GM12873 (cell line): Measurements from ENCODE around the gene MIDN.

ENCODE experiments used
- CTCF ChIP-seq: IDR thresholded peaks from 2 replicates; pipeline ENCODE4 v1.5.1; 2012; ENCODE audit warnings: low read depth, mild to moderate bottlenecking, moderate library complexity, low read length, control low read depth; ENCODE audit not compliant: insufficient read depth; ENCODE audit errors: missing control alignments

MIDN gene

GRCh38 chr19:1211494-1212234 lies 36.7 kb upstream of the MIDN start:
- TF ChIP-seq CTCF, result no peak

DNA sequence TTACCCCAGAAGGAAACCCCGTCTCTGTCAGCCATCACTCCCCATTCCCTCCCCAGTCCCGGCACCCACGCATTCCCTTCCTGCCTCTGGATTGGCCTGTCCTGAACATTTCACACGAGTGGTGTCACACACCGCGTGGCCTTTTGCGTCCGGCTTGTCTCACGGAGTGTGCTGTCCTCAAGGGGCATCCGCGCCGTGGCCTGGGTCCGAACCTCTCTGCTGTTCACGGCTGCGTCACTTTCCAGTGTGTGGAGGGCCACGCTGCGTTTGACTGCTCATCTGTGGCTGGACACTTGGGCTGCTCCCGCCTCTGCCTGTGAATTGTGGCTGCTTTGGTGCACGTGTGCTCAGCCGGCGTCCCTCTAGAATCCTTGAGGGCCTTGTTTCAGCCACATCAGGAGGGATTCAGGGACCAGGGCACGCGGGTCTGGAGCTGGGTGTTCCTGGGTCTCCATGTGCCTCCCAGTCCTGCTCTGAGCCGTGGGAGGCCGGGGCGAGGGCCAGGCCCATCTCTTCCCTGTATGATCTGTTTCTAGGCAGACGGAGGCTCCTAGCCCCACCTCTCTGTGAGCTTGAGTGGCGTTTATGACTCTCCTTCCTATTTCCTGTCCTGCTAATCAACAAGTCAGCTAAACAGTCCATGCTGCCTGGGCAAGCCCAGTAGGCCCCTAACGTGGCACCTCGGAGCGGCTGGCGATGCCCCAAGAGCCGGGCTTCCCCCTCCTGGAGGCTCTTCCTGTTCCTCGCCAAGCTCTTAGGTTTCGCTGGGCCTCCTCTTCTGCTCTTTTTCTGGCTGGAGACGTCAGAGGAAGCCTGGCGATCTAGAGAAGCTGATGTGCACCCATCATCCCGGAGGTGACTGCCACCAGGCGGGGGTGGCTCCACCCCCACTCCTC lies 34.7 kb upstream of the MIDN start:
- no peak for TF ChIP-seq CTCF

DNA sequence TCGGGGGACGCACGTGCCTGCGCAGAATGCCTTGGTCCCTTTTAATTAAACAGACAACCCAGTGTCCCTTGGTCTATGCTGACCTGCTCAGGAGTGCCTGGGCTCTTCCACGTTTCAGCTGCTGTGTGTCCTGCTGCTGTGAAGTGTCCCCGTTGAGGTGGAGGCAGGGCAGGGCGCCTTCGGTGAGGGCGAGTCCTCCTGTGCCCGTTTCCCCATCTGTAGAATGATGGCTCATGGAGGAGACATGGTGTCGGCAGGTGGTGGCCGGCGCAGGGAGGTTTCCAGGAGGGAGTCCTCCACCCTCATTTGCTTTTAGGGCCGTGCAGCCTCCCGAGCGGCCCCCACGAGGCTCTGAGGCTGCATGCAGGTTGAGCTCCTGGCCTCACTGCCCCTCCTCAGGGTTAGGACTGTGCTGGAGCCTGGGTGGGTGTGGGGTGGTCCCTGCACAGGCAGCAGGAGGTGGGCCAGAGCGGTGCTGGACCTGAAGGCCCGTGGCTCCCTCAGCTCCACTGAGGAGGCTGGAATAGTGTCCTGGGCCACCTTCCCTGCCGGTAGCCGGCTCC lies 34.0 kb upstream of the MIDN start:
- no peak for TF ChIP-seq CTCF

- TF ChIP-seq CTCF, result no peak
Observed at GRCh38 chr19:1214862-1215731, 33.3 kb upstream of the MIDN start.

DNA sequence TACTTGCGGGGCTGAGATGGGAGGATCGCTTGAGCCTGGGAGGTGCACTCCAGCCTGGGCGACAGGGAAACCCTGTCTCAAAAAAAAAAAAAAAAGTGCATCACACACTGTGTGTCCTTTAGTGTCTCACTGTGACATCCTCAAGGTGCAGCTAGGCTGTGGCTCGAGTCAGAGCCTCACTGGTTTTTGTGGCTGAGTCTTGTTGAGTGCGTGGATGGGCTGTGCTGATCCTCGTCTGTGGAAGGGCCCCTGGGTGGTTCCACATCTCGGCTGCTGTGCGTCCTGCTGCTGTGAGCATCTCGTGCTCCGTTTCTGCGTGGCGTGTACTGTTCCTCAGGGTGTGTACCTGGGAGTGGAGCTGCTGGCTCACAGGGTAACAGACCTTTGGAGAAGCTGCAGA lies 31.6 kb upstream of the MIDN start:
- TF ChIP-seq CTCF, result no peak

GRCh38 chr19:1217366-1217765 lies 31.0 kb upstream of the MIDN start:
- TF ChIP-seq CTCF, result no peak
